Measurements from ENCODE around the gene DMWD.
"Not testable (repeated sequence)": the region's sequence is repeated elsewhere in the genome, so short reads cannot be mapped to it uniquely, and the experiment has no call there.

Gene DMWD

DNA sequence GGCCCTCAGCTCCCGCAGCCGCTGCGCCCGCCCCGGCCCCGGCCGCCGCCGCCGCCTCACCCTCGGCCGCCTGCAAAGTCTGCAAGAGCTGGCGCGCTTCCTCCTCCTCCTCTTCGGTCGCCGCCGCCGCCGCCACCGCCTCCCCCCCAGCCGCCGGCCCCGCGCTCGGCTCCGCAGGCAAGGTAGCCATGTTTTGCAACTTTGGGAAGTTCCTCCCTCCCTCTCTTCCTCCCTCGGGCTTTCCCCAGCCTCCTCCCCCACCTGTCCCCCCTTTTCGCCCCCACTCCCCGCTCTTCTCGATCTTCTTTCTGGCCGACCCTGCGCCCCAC, 24.0 kb downstream of the DMWD start:
- DNase-seq = peak; percentile 44

DNA sequence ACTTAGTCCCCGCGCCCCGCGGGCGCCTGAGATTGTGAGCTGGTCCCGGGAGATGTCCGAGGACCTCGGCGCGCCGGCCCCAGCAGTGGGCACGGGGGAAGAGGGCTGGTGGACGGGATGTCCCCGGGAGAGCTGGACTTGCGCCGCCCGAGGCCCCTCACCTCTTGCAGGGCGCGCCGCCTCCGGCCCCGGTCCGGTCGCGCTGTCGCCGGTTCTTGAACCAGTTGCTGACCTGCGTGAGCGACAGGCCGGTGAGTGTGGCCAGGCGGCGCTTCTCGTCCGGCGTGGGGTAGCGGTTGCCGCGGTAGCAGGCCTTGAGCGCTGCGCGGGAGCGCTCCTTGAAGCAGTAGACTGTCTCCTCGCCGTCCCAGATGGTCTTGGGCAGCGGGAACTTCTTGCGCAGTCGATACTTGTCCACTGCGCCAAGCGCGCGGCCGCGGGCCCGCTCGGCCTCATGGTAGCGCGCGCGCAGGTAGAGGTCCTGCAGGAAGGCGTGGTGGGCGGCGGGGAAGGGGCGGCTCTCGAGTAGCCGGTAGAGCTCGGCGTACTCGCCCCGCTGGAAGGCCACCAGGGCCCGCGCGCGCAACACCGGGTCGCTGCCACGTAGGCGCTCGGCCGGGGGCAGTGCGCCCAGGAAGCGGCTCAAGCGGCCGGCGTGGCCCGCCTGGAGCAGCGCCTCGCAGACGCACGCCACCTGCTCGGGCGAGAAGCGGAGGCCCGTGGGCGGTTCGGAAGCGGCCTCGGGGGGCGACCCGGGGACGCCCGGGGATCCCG, 24.6 kb downstream of the DMWD start:
- no peak for DNase-seq

DNA sequence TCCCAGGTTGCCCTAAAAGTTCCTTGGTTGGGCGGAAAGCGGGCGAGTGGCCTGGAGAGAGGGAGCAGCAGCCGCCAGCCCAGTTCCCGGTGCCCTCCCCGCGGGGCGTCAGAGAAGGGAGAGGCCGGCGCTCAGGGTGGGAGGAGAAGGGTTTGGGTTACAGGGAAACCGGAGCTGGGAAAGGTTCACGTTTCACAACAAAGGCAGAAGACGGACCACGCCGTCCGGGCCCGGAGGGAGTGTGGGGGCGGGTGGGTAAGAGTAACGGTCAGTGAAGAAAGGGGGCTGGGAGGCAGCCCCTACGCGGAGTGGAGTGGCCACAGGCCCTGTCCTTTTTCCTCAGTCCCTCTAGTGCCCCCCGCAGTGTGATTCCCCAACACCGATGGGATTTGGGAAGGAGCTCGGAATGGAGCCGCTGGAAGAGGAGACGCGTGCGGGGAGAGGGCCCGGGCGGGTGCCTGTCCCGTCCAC, 25.2 kb downstream of the DMWD start:
- DNase-seq = no peak

DNA sequence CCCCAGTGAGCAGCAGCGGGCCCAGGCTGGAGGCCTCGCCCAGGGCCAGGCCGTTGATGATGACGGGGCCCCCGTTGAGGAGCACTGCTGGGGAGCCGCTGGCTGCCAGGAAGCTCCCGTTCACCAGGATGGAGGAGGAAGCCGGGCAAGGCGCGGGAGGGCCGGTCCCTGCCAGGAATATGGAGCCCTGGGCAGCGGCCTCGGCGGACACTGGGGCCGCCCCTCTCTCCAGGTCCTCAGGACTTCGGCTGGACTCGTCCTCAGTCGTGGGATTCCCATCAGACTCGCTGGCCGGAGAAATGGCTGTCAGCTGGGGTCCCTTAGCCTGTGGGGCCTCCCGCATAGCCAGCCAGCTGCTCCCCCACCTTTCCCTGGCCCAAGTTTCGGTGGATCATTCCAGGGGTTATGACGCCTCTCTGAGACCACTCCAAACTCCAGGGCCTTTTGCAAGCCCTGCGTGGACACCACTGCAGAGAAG, 25.7 kb downstream of the DMWD start:
- no peak for DNase-seq

DNA sequence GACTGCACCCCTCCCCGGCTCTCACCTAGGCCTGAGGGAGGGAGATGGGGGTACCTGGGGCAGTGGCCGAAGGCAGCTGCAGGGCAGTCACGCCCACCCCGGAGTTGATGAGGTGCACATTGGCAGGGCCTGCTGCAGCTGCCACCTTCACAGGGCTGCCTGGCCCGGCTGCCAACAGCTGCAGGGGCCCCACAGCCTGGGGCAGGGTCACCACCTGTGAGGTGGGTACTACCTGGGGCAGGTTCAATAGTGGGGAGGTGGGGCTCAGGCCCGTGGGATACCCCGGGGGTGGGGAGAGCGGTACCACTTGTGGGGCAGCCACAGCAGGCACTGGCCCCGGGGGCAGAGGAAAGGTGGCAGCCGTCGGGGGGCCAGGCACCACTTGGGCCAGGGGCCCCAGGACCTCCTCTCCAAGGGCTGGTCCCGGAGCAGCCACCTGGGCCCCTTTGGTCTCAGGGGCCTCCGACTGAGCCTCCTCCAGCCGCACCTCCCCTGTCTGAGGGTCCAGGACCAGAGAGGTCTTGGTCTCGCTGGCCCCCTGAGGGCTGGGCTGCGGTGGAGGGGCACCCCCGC, 26.3 kb downstream of the DMWD start:
- DNase-seq = no peak

DNA sequence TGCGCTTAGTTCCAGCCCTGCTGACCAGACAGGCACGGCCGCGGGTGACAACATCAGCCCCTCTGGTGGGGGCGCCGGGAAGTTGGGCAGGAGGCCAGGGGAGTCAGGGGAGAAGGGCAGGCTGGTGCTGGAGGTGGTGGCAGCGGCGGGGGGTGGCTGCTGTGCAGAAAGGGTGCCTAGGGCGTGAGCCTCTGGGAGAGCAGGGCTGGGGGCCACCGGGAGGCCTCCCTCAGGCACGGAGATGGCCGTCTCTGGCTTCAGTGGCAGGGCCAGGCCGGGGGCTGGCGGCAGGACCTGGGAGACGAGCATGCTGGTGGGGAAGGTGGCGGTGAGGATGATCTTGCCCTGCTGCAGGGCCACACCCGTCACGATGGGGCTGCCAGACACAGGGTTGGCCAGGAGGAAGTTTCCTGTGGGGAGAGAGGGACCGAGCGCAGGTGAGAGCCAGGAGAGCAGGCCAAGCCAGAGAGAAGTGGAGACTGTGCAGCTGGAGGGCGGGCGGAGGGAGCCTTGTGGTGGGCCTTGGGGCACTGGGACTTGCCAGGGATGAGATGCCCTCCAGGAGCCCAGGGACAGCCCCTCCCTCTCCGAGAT, 26.8 kb downstream of the DMWD start:
- DNase-seq = no peak

DNA sequence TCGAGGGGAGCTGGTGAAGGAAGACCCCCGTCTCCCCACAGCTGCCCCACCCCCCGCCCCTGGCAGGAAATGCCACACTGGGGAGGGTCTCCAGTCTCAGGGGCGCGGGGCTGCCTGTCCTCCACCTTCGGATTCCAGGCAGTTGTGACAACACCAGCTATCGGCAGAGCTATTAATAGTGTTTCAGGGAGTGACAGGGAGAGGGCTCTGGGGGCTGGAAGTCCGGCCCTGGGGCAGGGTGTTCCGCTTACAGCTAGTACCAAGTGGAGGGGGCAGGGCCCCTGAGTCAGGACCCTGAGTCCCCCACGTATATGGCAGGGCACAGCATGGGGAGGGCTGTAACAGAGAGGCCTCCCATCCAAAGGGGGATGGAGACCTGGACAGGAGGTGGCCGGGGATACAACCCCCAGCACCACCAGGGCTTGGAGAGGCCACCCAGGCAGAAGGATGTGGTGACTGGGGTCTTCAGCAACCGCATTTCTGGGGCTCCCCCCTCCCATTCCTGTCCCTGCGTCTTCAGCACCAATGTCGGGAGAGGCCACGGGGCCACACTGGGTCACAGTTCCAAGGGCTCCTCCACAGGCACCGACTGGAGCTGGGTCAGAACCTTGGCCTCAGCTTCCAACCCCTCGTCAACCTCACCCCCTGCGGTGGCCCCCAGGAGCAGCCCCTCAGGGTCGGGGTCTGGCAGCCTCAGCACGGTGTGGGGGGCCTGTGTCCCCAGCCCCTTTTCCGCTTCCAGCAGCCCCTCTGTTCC, 27.5 kb downstream of the DMWD start:
- no peak for DNase-seq

DNA sequence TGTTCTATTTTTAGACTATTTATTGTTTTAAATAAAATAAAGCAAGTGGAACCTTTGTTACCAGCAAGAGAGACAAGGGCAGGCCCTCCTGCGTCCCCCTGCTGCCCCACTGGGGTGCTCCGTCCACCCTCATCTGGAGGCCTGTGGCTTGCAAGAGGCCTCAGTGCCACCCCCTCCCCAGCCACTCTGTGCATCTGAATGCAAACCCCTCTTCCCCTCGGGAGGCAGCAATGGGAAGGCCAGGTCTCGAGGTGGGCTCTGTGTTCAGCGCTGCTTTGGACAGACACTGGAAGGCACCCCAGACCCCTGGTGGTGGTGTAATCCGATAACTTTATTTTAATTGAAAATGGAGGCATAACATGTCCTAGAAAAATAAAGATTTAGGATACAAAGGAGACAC, 28.2 kb downstream of the DMWD start:
- DNase-seq = no peak

DNA sequence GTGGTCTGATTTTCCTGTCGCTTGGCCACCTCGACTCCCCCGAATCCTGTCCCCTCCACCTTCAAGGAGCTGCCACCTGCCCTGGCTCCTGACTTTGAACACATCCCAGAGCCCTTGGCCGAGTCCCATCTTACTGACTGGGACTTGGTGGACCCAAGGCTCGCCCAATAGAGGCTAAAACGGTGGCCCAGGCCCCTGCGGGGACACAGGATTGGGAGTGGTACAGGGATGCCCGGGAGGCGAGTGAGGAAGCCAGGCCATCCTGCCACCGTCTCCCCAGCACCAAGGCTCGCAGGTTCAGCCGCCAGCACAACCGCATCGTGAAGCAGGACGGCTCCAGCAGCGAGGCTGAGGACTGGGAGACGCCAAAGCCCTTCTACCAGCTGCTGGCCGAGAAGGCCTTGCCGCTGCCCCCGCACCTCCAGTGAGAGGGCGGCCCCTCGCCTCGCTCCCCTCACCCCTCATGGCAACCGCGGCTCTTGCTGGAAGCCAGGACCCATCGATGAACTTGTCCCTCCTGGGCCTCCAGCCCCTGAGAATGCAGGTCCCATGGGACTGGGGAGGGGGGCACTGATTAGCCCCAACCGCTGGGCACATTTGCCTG, 28.9 kb downstream of the DMWD start:
- no peak for DNase-seq

DNA sequence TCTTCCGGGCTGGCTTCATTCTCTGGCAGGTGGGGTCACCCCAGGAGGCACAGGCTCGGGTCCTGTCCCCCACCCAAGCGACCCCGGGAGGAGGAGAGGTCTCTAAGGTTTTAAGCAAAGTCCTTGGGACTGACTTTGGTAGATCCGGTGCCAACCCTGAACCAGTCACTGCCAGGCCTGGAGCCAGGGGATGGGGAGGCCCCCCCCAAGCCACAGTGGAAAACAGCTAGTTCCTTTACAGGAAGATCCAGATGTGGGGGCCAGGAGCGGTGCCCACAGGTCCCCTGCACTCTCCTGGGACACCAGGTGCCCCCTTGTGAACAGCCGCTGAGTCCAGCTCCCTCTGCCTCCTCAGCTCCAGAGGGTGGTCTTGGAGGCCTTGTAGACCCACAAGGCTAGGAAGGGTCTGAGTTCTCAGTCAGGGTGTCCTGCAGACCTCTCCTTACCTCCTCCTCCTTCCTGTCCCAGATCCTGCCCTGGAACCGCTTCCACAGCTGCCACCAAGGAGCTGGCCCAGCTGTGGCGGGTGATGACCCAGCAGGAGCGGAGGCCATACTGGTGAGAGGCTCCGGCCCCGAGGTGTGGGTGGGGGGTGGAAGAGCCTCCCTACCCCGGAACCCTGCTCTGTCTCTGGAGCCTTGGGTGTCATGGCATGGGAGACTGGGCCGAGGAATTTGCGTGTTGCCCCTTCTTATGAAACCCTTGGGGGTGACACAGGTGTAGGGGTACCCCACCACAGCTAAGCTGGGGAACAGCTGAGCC, 29.6 kb downstream of the DMWD start:
- no peak for DNase-seq

DNA sequence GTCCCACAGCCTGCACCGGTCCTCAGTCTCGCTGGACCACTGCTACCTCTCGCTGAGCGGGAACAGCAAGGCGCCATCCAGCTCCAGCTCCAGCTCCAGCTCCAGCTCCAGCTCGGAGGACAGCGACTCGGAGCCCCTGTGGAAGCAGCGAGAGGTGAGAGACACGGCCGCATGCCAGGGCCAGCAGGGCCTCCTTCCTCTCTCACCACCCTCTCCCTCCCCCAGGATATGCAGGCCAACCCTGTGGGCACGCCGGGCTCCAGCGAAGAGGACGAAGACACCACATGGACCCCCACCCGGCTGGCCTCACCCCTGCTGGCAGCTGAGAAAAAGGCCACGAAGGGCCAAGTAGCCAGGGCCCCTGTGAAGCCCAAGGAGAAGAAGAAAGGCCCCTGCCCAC, 30.9 kb downstream of the DMWD start:
- no peak for DNase-seq

DNA sequence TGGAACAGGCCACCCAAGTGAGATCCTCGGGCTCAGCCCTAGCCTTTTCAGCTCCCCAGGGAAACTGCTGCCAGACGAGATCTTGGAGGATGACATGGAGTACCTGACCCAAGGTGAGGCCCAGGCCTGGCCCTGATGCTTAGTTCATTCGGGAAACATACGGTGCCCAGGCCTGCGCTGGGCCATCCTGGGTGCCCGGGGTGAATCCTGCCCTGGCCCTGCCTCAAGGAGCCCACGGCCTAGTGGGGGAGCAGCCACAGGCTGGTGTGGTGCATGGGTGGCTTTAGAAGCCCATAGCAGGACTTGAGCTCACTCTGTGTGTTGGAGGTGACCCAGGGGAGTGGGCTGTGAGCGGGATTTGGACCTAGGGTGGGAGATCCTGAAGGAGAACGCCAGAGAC, 33.7 kb downstream of the DMWD start:
- no peak for DNase-seq

DNA sequence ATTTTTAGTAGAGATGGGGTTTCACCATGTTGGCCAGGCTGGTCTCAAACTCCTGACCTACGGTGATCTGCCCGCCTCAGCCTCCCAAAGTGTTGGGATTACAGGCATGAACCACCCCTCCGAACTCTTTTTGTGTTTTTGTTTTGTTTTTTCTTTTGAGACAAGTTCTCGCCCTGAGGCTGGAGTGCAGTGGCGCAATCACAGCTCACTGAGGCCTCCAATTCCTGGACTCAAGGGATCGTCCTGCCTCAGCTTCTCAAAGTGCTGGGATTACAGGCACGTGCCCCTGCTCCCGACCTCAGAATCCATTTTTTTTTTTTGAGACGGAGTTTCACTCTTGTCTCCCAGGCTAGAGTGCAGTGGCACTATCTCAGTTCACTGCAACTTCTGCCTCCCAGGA, 35.0 kb downstream of the DMWD start:
- no peak for DNase-seq

DNA sequence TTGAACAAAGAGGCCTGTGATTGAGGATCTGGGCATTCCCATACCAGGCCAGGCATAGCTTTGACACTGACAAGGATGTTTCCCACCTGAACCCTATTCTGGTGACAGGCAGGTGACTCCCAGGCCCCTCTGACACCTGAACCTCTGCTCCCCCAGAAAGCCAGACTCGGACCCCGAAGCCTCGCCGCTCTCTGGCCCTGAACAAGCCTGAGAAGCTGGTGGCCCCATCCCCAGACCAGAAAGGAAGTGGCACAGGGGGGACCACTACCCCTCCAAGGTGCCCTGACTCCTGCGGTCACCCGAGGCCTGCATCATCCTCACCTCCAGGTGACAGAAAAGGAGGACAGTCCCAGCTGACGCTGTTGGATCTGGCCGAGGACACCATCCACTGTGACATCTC, 38.3 kb downstream of the DMWD start:
- no peak for DNase-seq

DNA sequence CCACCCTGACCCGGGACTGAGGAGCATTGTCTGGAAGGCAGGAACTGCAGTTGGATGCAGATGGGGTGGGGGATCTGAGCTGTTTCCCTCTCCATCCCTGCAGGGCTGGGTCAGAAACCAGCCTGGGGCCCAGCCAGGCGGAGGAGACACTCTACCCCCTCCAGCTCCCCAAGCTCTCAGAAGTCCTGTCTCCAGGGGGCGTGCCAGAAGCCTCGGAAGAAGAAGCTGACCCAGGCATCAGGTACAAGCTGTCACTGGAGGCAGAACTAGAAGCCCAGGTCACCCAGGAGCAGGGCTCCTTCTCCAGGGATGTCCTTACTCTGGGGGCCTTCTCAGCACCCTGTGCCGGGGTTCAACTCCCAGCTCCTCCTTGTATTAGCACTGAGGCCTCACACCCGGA, 39.1 kb downstream of the DMWD start:
- no peak for DNase-seq

DNA sequence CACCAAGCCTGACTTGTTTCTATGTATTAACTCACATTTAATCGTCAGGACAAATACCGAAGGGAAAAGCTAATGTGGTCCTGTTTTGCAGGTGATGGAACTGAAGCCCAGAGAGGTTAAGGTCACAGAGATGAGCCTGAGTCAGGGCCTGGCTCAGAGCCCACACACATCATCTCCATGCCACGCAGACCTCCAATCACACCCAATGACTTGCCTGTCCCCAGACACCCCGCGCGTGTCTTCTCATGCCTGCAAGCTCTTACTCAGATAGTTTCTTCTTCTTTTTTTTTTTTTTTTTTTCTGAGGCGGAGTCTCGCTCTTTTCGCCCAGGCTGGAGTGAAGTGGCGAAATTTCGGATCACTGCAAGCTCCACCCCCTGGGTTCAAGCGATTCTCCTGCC, 40.0 kb downstream of the DMWD start:
- DNase-seq = no peak

DNA sequence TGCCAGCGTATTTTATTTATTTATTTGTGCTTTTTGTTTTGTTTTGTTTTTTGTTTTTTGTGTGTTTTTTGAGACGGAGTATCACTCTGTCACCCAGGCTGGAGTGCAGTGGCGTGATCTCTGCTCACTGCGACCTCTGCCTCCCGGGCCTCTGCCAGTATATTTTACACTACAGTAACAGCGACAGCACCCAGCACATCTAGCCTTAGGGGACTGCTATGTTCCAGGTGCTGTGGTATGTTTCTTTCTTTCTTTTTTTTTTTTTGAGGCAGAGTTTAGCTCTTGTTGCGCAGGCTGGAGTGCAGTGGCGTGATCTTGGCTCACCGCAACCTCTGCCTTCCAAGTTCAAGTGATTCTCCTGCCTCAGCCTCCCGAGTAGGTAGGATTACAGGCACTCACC, 41.2 kb downstream of the DMWD start:
- DNase-seq = not testable (repeated sequence)

DNA sequence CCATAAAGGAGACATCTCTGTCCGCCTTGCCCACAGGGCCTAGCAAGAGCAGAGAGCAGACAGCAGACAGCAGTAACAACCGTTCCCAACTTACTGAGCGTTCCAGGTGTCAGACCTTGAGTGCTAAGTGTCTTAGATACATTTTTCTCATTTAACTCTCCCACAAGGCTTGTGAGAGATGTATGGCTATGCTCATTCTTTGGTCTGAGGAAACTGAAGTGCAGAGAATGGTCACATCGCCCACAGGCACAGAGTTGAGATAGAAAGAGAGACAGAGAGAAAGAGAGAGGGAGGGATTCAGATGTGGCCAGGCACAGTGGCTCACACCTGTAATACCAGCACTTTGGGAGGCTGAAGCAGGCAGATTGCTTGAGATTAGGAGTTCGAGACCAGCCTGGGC, 45.1 kb downstream of the DMWD start:
- no peak for DNase-seq

DNA sequence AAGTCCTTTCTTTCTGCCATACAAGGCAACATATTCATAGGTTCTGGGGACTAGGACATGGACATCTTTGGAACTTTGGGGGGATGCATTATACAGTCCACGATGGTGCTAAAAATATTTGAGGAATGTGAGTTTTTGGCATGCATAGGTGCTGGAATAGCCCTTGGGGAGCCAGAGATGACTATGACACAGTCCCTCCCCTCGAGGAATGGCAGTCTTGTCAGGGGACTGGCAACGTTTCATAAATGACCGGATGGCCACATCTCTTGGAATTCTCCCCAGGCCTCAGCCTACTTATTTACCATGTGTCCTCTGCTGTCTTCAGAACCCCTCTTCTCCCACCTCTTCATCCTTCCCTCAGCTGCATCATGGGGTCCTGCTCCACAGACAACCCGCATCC, 45.8 kb downstream of the DMWD start:
- DNase-seq = no peak

DNA sequence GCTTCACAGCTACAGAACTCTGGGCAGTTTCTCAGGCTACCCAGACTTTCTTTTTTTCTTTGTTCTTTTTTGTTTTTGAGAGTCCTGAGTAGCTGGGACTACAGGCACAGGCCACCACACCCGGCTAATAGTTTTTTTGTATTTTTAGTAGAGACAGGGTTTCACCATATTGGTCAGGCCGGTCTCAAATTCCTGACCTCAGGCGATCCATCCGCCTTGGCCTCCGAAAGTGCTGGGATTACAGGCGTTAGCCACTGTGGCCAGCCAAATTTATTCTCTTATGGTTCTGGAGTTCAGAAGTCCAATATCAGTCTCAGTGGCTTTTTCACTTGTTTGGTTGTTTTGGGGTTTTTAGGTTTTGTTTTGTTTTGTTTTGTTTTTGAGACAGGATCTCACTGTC, 47.0 kb downstream of the DMWD start:
- DNase-seq = no peak

DNA sequence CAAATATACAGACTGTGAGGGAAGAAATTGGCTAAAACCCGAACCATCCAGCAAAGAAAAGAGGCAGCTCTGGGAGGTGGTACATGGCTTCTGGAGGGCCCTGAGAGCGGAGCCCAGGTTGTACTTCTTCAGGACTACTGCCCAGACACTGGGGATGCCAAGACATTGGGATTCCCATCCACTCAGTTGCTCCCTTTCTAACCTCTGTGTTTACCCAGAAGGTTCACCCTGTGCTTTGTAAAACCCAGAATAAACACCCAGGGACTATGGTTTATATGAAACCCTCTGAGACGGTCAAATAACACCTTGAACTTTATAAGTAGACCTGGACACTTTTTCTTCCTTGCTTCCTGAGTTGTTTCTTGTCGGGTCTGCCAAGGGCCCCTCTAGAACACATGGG, 49.7 kb downstream of the DMWD start:
- no peak for DNase-seq

Data from activated naive CD4-positive, alpha-beta T cell treated with Interleukin-2 at 50 U/mL for 16 hours (primary cell).